GM12872 (cell line): ENCODE data around the gene WSCD1.

Experiments used
- TF ChIP-seq, protein P1 (sequence below): IDR thresholded peaks from 3 replicates; pipeline ENCODE4 v1.5.1; 2011; ENCODE audit warnings: low read depth, mild to moderate bottlenecking, low read length, moderate library complexity; ENCODE audit not compliant: insufficient read depth

Gene WSCD1

DNA sequence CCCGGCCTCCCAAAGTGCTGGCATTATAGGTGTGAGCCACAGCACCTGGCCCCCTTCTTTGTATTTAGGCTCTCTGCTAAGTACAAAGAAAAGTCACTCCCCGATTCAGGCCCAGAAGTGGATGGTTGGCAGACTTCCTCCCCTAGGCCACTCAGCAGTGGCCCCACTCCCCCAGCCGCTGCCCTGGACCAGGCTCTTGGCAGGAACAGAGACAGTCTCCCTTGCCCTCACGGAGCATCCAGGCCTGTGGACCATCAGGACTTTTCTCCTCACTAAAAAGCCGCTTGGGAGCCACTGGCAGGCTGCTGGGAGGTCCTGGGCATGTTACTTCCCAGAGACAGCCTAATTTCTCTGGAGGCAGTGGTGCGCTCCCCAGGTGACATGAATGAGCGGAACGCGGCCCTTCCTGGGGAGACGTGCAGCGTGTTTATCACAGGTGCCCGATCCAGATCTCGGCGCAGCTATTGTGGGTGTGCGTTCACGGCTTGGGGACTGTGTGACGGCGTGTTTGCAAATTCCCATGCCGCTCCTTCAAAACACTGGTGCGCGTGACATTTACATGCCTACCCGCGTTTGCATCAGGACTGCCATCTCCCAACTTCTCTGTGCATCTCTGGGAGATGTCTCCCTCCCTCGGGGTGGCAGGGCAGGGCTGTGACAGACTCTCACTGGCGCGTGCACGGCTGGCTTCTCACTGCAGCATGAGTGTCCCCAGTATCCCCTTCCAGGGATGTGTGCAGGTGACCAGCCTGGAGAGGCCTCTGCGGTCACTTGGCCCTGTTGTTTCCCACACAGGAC lies 16.6 kb downstream of the WSCD1 start:
- TF ChIP-seq, protein P1, sequence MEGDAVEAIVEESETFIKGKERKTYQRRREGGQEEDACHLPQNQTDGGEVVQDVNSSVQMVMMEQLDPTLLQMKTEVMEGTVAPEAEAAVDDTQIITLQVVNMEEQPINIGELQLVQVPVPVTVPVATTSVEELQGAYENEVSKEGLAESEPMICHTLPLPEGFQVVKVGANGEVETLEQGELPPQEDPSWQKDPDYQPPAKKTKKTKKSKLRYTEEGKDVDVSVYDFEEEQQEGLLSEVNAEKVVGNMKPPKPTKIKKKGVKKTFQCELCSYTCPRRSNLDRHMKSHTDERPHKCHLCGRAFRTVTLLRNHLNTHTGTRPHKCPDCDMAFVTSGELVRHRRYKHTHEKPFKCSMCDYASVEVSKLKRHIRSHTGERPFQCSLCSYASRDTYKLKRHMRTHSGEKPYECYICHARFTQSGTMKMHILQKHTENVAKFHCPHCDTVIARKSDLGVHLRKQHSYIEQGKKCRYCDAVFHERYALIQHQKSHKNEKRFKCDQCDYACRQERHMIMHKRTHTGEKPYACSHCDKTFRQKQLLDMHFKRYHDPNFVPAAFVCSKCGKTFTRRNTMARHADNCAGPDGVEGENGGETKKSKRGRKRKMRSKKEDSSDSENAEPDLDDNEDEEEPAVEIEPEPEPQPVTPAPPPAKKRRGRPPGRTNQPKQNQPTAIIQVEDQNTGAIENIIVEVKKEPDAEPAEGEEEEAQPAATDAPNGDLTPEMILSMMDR = no peak

DNA sequence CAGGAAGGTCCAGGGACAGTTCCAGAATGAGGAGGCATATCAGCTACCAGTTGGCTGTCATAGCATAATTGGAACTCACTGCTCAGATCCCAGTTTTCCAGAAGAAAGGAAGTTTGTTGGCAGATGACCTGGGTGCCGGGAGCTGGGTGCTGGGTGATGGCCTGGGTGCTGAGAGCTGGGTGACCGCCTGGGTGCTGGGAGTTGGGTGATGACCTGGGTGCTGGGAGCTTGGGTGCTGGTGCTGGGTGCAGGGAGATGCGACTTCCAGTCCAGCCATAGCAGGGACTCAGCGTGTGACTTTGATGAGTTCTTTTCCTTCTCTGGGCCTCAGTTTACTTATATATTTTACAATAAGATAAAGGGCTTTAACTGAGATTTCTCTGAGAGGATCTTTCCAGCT lies 18.0 kb downstream of the WSCD1 start:
- TF ChIP-seq, protein P1 = no peak

DNA sequence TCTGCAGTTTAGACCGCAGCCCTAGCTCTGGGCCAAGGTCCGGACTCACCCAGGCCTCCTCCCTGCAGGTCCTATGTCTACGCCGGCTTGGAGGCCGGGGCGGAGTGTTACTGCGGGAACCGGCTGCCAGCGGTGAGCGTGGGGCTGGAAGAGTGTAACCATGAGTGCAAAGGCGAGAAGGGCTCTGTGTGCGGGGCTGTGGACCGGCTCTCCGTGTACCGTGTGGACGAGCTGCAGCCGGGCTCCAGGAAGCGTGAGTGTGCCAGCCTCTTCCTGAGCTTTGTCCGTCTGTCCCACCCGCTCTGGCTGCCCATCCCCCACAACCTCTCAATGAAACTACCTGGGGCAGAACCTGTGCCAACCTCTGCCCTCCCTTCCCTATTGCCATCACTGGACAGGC lies 20.1 kb downstream of the WSCD1 start:
- TF ChIP-seq, protein P1 = no peak

DNA sequence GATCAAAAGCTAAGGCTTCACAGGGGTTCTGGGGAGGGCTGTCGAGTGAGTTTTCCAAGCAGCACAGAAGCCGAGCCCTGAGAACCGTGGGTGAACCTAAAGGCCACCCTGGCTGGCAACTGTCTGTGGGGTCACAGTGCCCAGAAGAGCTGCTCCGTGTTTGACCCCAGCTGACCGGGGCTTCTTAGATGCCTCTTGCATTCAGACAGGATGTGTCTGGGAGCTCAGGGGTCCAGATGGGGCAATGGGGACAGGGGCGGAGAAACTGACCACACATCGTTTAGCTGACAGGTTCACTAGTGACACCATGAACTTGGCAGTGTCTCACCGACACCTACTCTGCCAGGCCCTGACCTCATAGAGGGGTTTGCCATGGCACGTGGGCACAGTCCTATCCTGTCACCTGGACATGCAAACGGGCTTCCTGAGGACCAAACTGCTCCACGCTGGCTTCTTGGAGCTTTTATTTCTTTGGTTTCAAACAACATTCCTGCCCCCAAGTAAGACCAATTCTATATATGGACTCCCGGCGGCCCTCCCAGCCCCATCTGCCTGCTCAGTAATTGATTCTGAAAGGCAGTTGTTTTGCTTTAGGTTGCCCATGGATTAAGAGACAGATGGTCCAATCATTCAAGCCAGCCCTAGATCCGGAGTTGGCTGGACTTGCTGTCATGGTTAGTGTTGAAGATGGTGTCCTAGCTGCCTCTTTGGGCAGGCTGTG lies 22.2 kb downstream of the WSCD1 start:
- TF ChIP-seq, protein P1 = no peak

DNA sequence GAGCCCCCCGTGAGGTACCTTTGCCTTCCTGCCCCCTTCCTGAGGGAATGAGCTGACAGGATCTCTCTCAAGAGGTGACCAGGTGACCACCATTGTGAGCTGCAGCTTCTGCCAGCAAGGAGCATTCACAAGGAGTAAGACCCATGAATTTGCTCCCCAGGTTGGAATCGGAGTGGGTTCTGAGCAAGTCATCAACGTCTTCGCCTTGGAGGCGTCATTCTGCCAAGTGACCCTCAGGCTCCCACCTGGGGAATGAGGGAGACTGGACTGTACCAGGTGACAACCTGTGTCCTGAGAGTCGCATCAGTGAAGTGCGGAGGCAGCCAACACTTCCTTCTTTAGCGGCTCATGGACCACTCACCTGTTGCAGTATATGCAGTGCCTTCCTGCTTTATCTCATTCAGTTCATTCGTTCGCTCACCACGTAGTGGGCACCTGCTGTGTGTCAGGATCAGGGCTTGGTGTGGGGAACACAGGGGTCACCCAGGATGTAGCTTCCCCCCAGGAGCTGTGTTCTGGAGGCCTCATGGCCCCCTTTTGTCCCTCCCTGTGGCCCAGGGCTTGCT lies 22.8 kb downstream of the WSCD1 start:
- TF ChIP-seq, protein P1 = no peak

DNA sequence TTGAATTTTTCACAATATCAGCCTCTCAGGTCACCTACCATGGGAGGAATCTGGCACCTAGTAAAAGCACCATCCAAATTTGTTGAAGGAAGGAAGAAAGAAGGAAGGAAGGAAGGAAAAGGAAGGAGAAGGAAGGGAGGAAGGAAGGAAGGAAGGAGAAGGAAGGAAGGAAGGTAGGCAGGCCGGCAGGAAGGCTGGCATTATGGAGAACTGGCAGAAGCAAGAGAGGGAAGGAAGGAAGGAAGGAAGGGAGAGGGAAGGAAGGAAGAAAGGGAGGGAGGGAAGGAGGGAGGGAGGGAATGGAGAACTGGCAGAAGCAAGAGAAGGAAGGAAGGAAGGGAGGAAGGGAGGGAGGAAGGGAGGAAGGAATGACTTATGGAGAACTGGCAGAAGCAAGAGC lies 24.3 kb downstream of the WSCD1 start:
- TF ChIP-seq, protein P1 = no peak

DNA sequence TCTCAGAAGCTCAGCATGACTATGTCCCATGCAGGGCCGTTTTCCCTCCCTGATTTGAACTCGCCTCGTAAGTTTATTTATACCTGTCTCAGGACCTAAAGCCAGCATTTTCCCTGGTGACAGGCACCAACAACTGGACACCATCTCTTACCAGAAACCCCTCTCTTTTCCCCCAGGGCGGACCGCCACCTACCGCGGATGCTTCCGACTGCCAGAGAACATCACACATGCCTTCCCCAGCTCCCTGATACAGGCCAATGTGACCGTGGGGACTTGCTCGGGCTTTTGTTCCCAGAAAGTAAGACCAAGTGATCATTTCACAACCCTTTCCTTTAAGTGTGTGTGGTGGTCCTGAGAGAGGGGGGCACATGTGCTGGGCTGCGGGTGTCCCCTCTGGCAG lies 24.7 kb downstream of the WSCD1 start:
- TF ChIP-seq, protein P1 = no peak
